NCI-H1694 treated with DMSO at 0.1 percent for 48 hours (cell line): ENCODE measurements around the gene PNPO.
A peak's percentile ranks its signal among the peaks of the same experiment; 100 is the strongest.

Experiments
- DNase-seq: peaks from one replicate; lab custom pipeline; 2025; lab: John Stamatoyannopoulos, UW

PNPO gene

GRCh38 chr17:47941246-47942095, at the start of gene PNPO:
TSS of gene PNPO (plus strand) at chr17:47941571. CDS start at chr17:47941676, 105 bp downstream.
- DNase-seq: peak; percentile 98

- DNase-seq: no peak
Measured at GRCh38 chr17:47894498-47895346, 46.6 kb upstream of the PNPO start.

- no peak for DNase-seq
Measured at GRCh38 chr17:47895347-47895855, 46.0 kb upstream of the PNPO start.

GRCh38 chr17:47895856-47896671, 45.3 kb upstream of the PNPO start, which contains the start of gene SP2:
TSS of gene SP2 (plus strand) at chr17:47896236. CDS start at chr17:47896287, 51 bp downstream.
- DNase-seq: peak; percentile 100

- DNase-seq: peak; percentile 56
Measured at GRCh38 chr17:47896672-47897490, 44.5 kb upstream of the PNPO start.

GRCh38 chr17:47897561-47897960, 43.8 kb upstream of the PNPO start:
- DNase-seq: no peak

- DNase-seq: no peak
Measured at GRCh38 chr17:47898241-47898640, 43.1 kb upstream of the PNPO start.

- DNase-seq: no peak
Measured at GRCh38 chr17:47899643-47900042, 41.7 kb upstream of the PNPO start.

GRCh38 chr17:47901423-47901822, 39.9 kb upstream of the PNPO start:
- no peak for DNase-seq

GRCh38 chr17:47902039-47902744, 39.2 kb upstream of the PNPO start:
- DNase-seq: no peak

- DNase-seq: no peak
Measured at GRCh38 chr17:47905221-47905733, 36.1 kb upstream of the PNPO start.

GRCh38 chr17:47906443-47906842, 34.9 kb upstream of the PNPO start:
- no peak for DNase-seq

GRCh38 chr17:47907932-47908562, 33.3 kb upstream of the PNPO start:
- no peak for DNase-seq

- no peak for DNase-seq
Measured at GRCh38 chr17:47913050-47913449, 28.3 kb upstream of the PNPO start.

GRCh38 chr17:47914306-47914948, 26.9 kb upstream of the PNPO start:
- DNase-seq: no peak

- DNase-seq: no peak
Measured at GRCh38 chr17:47915776-47916398, 25.5 kb upstream of the PNPO start.

- no peak for DNase-seq
Measured at GRCh38 chr17:47916489-47917208, 24.7 kb upstream of the PNPO start.

GRCh38 chr17:47917581-47917980, 23.8 kb upstream of the PNPO start:
- no peak for DNase-seq
